Endothelial cell of hepatic sinusoid (primary cell): Measurements from ENCODE around the gene PPP4C.

Source experiments
- in situ Hi-C: cut with HindIII; loops from 2 replicates; pipeline ENCODE4 v1.10.0; 2017; ENCODE audit warnings: low sequenced_read_pairs

Gene PPP4C

GRCh38 chr16:30078744-30079143 lies 3.0 kb downstream of the PPP4C start:
- in situ Hi-C loops, result no loop called here

DNA sequence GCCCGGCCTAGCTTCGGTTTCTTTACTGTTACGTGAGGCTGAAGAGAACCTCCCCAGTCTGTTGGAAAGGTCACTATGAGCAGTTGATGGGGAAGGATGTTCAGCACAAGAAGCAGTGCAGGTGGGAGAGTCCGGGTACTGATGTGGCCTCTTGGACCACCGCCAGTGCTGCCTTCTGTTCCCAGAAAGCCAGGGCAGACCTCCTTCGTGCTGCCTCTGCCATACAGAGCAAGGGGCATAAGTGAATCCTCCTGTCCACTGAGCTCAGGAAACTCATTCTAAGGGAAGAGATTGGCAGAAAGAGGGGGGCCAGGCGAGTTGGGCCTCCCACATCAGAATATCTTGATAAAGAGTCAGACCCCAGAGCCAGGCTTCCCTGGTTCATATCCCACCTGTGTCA lies 3.7 kb downstream of the PPP4C start:
- in situ Hi-C loops, result no loop called here

DNA sequence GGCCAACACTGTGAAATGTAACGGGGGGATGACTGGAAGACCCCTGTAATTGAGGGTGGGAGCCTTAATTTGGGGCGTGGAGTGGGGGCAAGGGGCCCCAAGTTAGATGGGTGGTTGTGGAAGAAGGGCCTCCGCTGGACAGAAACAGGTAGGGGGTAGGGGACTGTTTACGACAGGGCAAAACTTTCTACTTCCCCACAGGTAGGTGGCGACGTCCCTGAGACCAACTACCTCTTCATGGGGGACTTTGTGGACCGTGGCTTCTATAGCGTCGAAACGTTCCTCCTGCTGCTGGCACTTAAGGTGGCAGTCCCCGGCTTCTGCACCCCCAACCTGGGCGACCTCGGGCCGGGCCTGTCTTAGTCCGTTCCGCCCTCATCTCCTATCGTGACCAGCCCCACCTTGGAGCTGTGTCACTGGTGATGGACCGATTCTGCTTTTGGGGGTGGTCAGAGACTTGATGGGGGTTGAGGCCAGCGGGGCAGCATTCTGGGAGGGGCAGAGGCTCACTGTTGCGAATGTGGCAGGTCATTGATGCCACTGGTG lies 6.8 kb downstream of the PPP4C start:
- in situ Hi-C loops, result no loop called here

DNA sequence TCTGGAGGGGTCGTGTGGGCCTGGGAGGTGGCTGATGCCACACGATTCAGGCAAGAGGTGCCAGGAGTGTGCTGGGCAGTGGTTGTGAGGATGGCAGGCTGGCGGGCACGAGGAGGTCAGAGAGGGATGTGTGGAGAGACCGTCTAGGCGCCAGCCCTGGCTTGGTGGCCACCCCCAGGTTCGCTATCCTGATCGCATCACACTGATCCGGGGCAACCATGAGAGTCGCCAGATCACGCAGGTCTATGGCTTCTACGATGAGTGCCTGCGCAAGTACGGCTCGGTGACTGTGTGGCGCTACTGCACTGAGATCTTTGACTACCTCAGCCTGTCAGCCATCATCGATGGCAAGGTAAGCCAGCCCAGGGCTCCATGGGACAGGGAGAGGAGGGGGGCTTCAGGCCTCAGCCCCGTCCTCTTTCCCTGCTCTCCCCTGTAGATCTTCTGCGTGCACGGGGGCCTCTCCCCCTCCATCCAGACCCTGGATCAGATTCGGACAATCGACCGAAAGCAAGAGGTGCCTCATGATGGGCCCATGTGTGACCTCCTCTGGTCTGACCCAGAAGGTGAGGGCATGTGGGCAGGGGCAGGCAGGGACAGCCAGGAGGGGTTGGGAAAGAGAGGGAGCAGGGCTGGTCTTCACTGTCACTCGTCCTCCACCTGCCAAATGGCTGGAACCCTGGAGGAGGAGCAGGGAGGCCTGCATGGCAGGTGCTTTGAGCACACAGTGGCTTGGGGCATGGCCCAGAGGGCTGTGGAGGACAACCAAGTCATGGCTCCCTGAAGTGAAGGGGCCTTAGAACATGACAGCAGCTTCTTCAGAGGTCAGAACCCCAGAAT lies 7.6 kb downstream of the PPP4C start:
- in situ Hi-C loops, result no loop called here

GRCh38 chr16:30084096-30084815 lies 8.5 kb downstream of the PPP4C start:
- in situ Hi-C loops, result no loop called here

DNA sequence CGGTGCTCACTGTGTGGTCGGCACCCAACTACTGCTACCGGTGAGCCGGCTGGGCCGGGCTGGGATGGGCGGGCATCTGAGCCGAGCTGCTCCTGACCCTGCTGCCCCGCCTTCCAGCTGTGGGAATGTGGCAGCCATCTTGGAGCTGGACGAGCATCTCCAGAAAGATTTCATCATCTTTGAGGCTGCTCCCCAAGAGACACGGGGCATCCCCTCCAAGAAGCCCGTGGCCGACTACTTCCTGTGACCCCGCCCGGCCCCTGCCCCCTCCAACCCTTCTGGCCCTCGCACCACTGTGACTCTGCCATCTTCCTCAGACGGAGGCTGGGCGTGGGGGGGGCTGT lies 9.0 kb downstream of the PPP4C start:
- in situ Hi-C loops, result no loop called here

GRCh38 chr16:30085247-30085646 lies 9.5 kb downstream of the PPP4C start:
- in situ Hi-C loops, result no loop called here

GRCh38 chr16:30085820-30086219 lies 10.0 kb downstream of the PPP4C start:
- in situ Hi-C loops, result no loop called here

GRCh38 chr16:30086291-30087140 lies 10.7 kb downstream of the PPP4C start:
- in situ Hi-C loops, result no loop called here

GRCh38 chr16:30087181-30087898 lies 11.5 kb downstream of the PPP4C start:
- in situ Hi-C loops, result no loop called here

- in situ Hi-C loops, result no loop called here
Measured at GRCh38 chr16:30088237-30088831, 12.5 kb downstream of the PPP4C start.

- in situ Hi-C loops, result no loop called here
Measured at GRCh38 chr16:30088832-30089624, 13.2 kb downstream of the PPP4C start.

- in situ Hi-C loops, result no loop called here
Measured at GRCh38 chr16:30090610-30091331, 15.0 kb downstream of the PPP4C start.

- in situ Hi-C loops, result no loop called here
Measured at GRCh38 chr16:30091474-30092372, 15.9 kb downstream of the PPP4C start, which contains the start of gene TBX6. Gene TBX6, minus strand, starts transcription at chr16:30091924. Its CDS starts 731 bp downstream, at chr16:30091193.

DNA sequence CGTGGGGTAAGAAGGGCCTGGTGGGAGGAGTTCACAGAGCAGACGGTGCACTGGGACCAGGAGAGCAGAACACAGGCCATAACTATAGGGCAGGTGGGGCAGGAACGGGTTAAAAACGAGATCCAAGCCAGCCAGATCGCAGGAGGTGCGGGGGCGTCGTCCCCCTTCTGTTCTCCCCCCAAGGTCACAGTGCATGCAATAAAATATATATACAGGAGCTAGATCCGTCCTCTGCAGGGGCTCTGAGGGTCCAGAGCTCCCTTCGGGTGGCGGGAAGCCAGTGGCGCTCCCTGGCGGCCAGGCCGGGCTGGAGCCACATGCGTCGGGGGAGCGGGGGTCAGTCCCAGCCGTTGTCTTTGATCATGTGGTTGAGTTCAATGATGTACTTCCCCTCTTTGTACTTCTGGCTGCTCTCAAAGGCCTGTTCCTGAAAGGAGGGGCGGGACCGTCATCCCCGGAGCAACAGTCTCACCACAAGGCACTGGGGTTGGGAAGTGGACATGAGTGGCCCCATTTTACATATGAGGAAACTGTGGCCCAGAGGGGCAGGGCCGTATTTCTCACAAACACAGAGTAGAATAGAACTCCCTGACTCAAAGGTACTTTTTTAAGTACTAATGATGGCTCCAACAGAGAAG lies 16.7 kb downstream of the PPP4C start:
- in situ Hi-C loops, result no loop called here

GRCh38 chr16:30094541-30095165 lies 18.9 kb downstream of the PPP4C start:
- in situ Hi-C loops, result no loop called here
